ENCODE measurements around the gene OR4Q2.
"Not testable (repeated sequence)": the region's sequence is repeated elsewhere in the genome, so short reads cannot be mapped to it uniquely, and the experiment has no call there.

Gene OR4Q2

DNA sequence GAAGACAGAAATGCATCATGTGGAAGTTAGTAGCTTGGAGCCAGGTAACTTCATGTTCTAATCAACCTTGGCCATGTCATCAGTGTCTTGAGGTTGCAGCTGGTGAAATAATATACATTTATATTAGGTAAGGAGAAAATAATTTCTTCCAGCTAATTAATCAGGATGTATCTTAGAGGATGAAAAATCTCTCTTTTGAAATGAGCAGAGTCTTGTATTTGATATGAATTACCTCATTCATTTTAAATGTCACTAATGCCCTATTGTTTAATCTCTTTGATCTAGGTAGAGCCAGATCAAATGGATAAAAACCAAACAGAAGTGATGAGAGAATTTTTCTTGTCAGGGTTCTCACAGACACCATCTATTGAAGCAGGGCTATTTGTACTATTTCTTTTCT lies at the start of gene OR4Q2:
TSS of gene OR4Q2 (plus strand) at position 301 of the 400 bp plus-strand sequence.
- DNase-seq = no peak

DNA sequence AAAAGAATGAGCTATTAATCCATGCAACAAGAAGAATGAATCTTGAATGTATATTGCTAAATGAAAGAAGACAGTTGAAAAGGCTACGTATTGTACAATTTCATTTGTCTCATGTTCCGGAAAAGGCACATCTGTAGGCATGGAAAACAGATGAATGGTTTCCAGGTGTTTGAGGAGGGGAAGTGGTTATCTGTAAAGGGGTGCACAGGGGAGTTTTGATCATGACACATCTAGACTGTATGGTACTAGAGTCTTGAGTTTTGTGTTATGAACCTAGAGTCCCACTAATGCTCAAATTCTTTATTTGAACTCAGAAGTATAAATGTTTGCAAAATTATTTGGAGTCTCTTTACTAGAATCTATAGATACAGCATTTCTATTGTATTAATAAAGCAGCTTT lies 32.2 kb upstream of the OR4Q2 start:
- DNase-seq = not testable (repeated sequence)

DNA sequence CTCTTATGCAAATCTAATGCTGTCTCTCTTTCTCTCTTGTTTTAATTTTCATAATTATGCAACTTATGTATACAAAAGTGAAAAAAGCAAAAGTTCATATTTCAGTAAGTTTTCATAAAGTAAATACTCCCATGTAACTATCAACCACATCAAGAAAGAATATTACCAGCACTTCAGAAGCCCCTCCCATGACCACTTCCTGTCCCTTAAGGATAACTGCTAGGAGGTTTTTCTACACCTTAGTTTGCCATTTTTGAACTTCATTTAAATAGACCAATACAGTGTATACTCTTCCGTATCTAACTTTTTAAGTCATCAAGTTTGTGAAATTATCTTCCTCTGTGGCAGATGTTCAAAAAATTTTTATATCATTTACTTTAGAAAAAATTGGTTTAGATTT lies 27.1 kb upstream of the OR4Q2 start:
- DNase-seq = no peak

GRCh38 chr14:19975291-19975690 lies 26.7 kb upstream of the OR4Q2 start, which contains the start of gene OR4K15:
Gene OR4K15, plus strand, starts transcription at chr14:19975591. Its CDS starts 0 bp downstream, at chr14:19975591.
- DNase-seq = no peak

GRCh38 chr14:19993438-19993837 lies 8.5 kb upstream of the OR4Q2 start:
- DNase-seq = no peak

- DNase-seq = no peak
These were observed 356 bp downstream of the OR4Q2 start for GRCh38 chr14:20002319-20002718.

GRCh38 chr14:20008156-20008555 lies 6.2 kb downstream of the OR4Q2 start:
- no peak for DNase-seq

DNA sequence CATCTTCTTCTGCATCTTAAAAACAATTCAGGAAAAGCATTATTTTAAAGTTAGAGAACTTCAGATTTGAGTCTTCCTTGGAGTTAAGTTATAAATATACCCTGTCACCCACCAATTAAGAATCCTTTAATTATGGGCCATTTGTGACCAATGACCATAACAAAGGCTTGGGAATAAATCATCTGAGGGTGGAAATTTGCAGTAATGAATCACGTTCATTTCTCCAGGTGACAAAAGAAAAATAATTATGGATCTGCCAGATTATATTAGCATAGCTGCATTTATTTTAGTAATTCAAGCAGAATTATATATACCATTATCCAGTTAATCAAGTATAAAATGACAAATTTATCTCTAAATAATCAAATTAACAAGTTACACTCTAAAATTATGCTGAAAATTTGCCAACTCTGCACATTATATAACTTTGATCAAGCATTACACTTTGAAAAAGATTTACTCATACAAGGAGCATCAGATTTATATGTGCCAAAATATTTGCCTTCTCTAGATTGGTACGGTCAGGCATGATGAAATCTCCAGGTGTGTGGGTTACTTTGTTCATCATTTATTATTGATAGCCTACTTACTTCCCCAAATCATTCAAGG lies 17.4 kb downstream of the OR4Q2 start, which contains the start of gene OR4K14:
TSS of gene OR4K14 (minus strand) at position 51 of the 609 bp plus-strand sequence. CDS start 4,114 bp downstream, outside the sequence.
- DNase-seq = no peak

- DNase-seq = no peak
These were observed 29.1 kb downstream of the OR4Q2 start for GRCh38 chr14:20031058-20031457.

GRCh38 chr14:20035449-20035848 lies 33.5 kb downstream of the OR4Q2 start:
- DNase-seq = no peak

DNA sequence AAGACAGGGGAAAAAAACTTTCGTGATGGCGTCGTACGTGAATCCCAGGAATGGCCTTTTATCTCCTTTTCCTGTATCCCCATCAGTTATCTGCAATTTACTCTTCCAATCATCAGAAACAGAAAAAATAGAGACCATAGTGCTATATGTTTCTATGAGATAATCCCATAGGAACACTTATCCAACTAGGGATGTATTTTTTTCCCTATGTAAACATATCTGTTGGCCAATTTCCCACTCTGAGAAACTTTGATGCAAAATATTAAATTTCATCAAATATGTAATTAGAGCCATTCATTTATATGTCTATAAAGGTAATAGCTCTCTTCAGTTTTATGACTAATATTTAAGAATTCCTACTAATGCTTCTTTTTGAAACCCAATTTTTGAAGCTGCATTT lies 34.0 kb downstream of the OR4Q2 start, which contains the start of gene OR4K13:
TSS of gene OR4K13 (minus strand) at position 101 of the 400 bp plus-strand sequence. CDS start 1,280 bp downstream, outside the sequence.
- DNase-seq = no peak

GRCh38 chr14:20044243-20044642 lies 42.3 kb downstream of the OR4Q2 start:
- no peak for DNase-seq

- no peak for DNase-seq
These were observed 46.2 kb downstream of the OR4Q2 start for GRCh38 chr14:20048202-20048601.

Measured in stimulated activated CD4-positive, alpha-beta T cell treated with anti-CD3 and anti-CD28 coated beads, Interleukin-2, amount 100 ng/mL, for 48 hours (primary cell).